ENCODE measurements around the gene PRKAB1.

PRKAB1 gene

GRCh38 chr12:119683816-119684215 lies 15.9 kb downstream of the PRKAB1 start:
- Mint-ChIP-seq H3K27me3 (no peaks in the 10 kb centered on the region), H3K36me3 (ENCODE audit: low read depth) (peaks cover 35% of the 10 kb centered on the region), H3K4me1 (ENCODE audit: low read depth) (peaks cover 16% of the 10 kb centered on the region), H3K9me3 (no peaks in the 10 kb centered on the region), H3K27ac (no peak overlapping the region), H3K4me3 (no peak overlapping the region)
- intact Hi-C loops (cut with micrococcal nuclease), result no loop called here

- H3K36me3 Mint-ChIP-seq (ENCODE audit: low read depth), result peaks cover 25% of the 10 kb centered on the region
- no peaks in the 10 kb centered on the region for H3K27me3 Mint-ChIP-seq
- no peaks in the 10 kb centered on the region for H3K9me3 Mint-ChIP-seq
- intact Hi-C loops (cut with micrococcal nuclease), result no loop called here
- H3K27ac Mint-ChIP-seq, result no peak overlapping the region
- no peak overlapping the region for H3K4me3 Mint-ChIP-seq
- peaks cover 16% of the 10 kb centered on the region for H3K4me1 Mint-ChIP-seq (ENCODE audit: low read depth)
These were observed 16.9 kb downstream of the PRKAB1 start for GRCh38 chr12:119684711-119685369.

DNA sequence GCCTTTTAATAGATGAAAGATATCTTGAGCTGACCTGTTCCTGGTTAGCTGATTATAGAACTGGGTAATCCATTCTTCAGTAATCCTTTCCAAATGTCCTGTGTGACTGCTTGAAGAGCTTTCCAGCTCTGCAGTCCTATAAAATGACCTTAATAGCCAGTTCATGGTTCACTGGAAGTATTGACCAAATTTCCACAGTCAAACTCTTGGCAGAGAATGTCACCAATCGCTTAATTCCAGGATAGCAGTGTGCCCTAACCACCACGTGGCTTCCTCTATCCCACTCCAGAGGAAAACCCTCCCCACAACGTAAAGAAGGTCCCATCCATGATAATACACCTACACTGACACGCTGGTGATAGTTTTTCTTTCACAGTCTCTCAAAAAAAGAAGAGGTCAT lies 17.4 kb downstream of the PRKAB1 start:
- Mint-ChIP-seq H3K27me3 (no peaks in the 10 kb centered on the region), H3K4me1 (ENCODE audit: low read depth) (peaks cover 16% of the 10 kb centered on the region), H3K36me3 (ENCODE audit: low read depth) (peaks cover 24% of the 10 kb centered on the region), H3K9me3 (no peaks in the 10 kb centered on the region), H3K27ac (no peak overlapping the region), H3K4me3 (no peak overlapping the region)
- intact Hi-C loops (cut with micrococcal nuclease), result no loop called here

- Mint-ChIP-seq H3K27ac (no peak overlapping the region), H3K9me3 (no peaks in the 10 kb centered on the region)
- intact Hi-C loops (cut with micrococcal nuclease), result no loop called here
These were observed 18.4 kb downstream of the PRKAB1 start for GRCh38 chr12:119686355-119686754.

DNA sequence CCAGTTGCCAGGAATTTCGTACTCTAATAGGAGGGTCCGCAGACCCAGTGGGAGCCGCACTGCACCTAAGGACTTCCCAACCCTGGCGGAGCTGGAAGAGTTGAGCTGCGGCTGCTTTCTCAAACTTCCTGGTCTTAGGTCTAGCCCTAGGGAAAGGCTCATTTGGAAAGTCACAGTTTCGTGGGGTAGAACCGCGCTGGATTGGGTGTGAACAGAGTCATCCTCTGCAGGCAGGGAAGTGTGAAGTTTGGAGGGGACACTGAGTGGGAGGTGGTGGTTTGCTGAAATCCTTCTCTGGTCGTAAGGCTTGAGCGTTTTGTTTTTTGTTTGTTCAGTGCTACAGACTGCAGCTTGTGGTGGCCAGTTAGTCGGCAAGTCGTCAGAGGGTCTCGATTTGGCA lies 18.8 kb downstream of the PRKAB1 start:
- Mint-ChIP-seq H3K4me1 (ENCODE audit: low read depth) (peaks cover 13% of the 10 kb centered on the region), H3K27me3 (no peaks in the 10 kb centered on the region), H3K36me3 (ENCODE audit: low read depth) (peaks cover 12% of the 10 kb centered on the region), H3K9me3 (no peaks in the 10 kb centered on the region), H3K27ac (no peak overlapping the region), H3K4me3 (no peak overlapping the region)
- intact Hi-C loops (cut with micrococcal nuclease), result no loop called here

More at GRCh38 chr12:119686355-119686754, 18.4 kb downstream of the PRKAB1 start:
- Mint-ChIP-seq H3K4me1 (ENCODE audit: low read depth) (peaks cover 16% of the 10 kb centered on the region), H3K36me3 (ENCODE audit: low read depth) (peaks cover 17% of the 10 kb centered on the region), H3K27me3 (no peaks in the 10 kb centered on the region), H3K4me3 (no peak overlapping the region)

- H3K4me1 Mint-ChIP-seq (ENCODE audit: low read depth), result peaks cover 7% of the 10 kb centered on the region
- intact Hi-C loops (cut with micrococcal nuclease), result no loop called here
- no peak overlapping the region for H3K27ac Mint-ChIP-seq
- H3K9me3 Mint-ChIP-seq, result no peaks in the 10 kb centered on the region
- H3K36me3 Mint-ChIP-seq (ENCODE audit: low read depth), result peaks cover 7% of the 10 kb centered on the region
- H3K4me3 Mint-ChIP-seq, result no peak overlapping the region
- H3K27me3 Mint-ChIP-seq, result no peaks in the 10 kb centered on the region
These were observed 19.5 kb downstream of the PRKAB1 start for GRCh38 chr12:119687406-119687805.

GRCh38 chr12:119687879-119688278 lies 19.9 kb downstream of the PRKAB1 start:
- Mint-ChIP-seq H3K27me3 (no peaks in the 10 kb centered on the region), H3K27ac (no peak overlapping the region), H3K4me3 (no peak overlapping the region), H3K4me1 (ENCODE audit: low read depth) (peaks cover 4% of the 10 kb centered on the region), H3K9me3 (no peaks in the 10 kb centered on the region), H3K36me3 (ENCODE audit: low read depth) (peaks cover 7% of the 10 kb centered on the region)
- intact Hi-C loops (cut with micrococcal nuclease), result no loop called here

DNA sequence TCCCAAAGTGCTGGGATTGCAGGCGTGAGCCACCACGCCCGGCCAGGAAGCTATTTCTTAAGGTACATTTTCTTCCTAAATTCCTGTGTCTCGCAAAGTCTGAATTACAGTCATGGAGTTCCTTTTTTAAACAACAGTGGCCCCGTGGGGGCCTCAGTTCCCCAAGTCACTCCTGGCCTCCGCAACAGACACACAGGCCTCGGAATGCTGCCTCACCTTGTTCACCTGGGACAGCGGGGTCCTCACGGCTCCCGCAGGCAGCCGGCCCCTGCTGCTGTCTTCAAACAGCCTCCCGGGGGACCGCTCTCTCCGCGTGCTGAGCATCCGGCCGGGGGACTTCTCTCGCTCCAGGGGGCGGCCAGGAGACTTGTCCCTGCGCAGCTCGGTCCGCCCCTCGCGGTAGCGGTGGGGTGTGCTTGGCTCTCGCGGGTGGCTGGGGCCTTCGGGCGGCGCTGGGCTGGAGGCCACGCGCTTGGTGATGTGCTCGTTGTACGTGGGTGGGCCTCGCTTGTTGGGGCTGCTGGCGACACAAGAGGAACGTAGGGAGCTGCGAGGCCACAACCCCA lies 22.1 kb downstream of the PRKAB1 start:
- no peak overlapping the region for H3K27ac Mint-ChIP-seq
- intact Hi-C loops (cut with micrococcal nuclease), result no loop called here

GRCh38 chr12:119691202-119691810 lies 23.4 kb downstream of the PRKAB1 start:
- Mint-ChIP-seq H3K27ac (no peak overlapping the region), H3K36me3 (ENCODE audit: low read depth) (peaks cover 7% of the 10 kb centered on the region), H3K4me3 (no peak overlapping the region), H3K4me1 (ENCODE audit: low read depth) (no peaks in the 10 kb centered on the region), H3K27me3 (no peaks in the 10 kb centered on the region), H3K9me3 (no peaks in the 10 kb centered on the region)
- intact Hi-C loops (cut with micrococcal nuclease), result no loop called here

More for the DNA sequence above, 22.1 kb downstream of the PRKAB1 start:
- H3K27me3 Mint-ChIP-seq, result no peaks in the 10 kb centered on the region
- no peaks in the 10 kb centered on the region for H3K4me1 Mint-ChIP-seq (ENCODE audit: low read depth)
- H3K4me3 Mint-ChIP-seq, result no peak overlapping the region
- H3K9me3 Mint-ChIP-seq, result no peaks in the 10 kb centered on the region
- peaks cover 7% of the 10 kb centered on the region for H3K36me3 Mint-ChIP-seq (ENCODE audit: low read depth)

DNA sequence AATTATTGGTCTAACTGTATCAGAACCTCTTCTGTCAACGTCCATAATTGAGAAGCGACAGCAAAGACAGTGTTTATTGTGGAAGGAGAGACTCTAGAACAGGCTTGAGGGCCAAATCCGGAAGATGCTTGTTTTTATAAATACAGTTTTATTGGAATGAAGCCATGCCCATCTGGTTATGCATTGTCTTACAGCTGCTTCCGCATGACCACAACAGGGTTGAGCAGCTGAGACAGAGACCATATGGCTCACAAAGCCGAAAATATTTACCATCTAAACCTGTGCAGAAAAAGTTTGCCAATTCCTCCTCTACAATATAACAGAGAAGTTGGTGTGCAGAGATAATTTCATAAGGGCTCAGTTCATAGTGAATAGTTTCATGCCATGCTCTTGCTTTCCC lies 24.5 kb downstream of the PRKAB1 start:
- Mint-ChIP-seq H3K27ac (no peak overlapping the region), H3K4me1 (ENCODE audit: low read depth) (no peaks in the 10 kb centered on the region), H3K9me3 (no peaks in the 10 kb centered on the region), H3K27me3 (no peaks in the 10 kb centered on the region), H3K36me3 (ENCODE audit: low read depth) (peaks cover 7% of the 10 kb centered on the region), H3K4me3 (no peak overlapping the region)
- intact Hi-C loops (cut with micrococcal nuclease), result no loop called here

DNA sequence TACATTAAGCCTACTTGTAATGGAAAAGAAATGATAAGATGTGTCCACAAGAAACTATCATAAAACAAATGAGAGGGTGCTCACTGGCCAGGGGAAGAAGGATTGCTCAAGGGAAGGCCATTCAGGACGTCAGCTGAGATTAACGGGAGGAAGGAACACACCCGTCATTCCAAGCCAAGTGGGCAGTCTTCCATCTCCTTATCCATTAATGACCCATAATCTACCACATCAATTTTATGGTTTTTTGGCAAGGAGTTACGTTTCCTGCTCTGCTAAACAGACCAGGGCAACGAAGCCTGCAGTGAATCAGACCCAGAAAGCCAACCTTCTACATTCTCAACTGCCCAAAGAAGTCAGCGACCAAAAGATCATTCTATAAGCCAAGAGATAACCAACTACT lies 25.1 kb downstream of the PRKAB1 start:
- H3K36me3 Mint-ChIP-seq (ENCODE audit: low read depth), result peaks cover 7% of the 10 kb centered on the region
- no peaks in the 10 kb centered on the region for H3K9me3 Mint-ChIP-seq
- H3K4me3 Mint-ChIP-seq, result no peak overlapping the region
- H3K4me1 Mint-ChIP-seq (ENCODE audit: low read depth), result no peaks in the 10 kb centered on the region
- intact Hi-C loops (cut with micrococcal nuclease), result no loop called here
- no peaks in the 10 kb centered on the region for H3K27me3 Mint-ChIP-seq
- no peak overlapping the region for H3K27ac Mint-ChIP-seq

DNA sequence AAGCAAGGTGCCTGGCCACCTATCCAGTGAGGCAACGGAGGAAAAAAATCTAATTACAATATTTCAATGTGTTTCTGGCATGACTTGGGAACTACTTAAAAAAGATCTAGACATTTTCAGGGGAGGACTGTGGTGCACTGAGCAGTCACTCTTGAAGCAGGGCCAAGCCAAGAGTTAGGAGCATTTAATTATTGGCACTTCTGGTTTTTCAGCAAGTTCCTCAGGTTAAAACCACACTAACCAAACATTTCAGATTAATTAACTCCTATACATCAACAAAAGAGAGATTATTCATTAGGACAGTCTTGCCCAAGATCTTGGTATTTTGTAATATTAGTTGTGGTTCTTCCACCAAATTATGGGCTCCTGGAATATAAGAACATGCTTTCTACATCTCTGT lies 25.6 kb downstream of the PRKAB1 start:
- Mint-ChIP-seq H3K36me3 (ENCODE audit: low read depth) (peaks cover 7% of the 10 kb centered on the region), H3K9me3 (no peaks in the 10 kb centered on the region), H3K27ac (no peak overlapping the region), H3K27me3 (no peaks in the 10 kb centered on the region), H3K4me1 (ENCODE audit: low read depth) (no peaks in the 10 kb centered on the region), H3K4me3 (no peak overlapping the region)
- intact Hi-C loops (cut with micrococcal nuclease), result no loop called here

- H3K4me1 Mint-ChIP-seq (ENCODE audit: low read depth), result no peaks in the 10 kb centered on the region
- intact Hi-C loops (cut with micrococcal nuclease), result no loop called here
These were observed 26.2 kb downstream of the PRKAB1 start for GRCh38 chr12:119694111-119694510.

GRCh38 chr12:119695034-119695433 lies 27.1 kb downstream of the PRKAB1 start:
- intact Hi-C loops (cut with micrococcal nuclease), result loop anchor here (5.0 kb wide), 1 partner anchor 207 kb away; no protein-coding TSS in a partner anchor
- Mint-ChIP-seq H3K9me3 (no peaks in the 10 kb centered on the region), H3K27me3 (no peaks in the 10 kb centered on the region), H3K4me1 (ENCODE audit: low read depth) (no peaks in the 10 kb centered on the region), H3K4me3 (no peak overlapping the region), H3K27ac (no peak overlapping the region), H3K36me3 (ENCODE audit: low read depth) (peaks cover 6% of the 10 kb centered on the region)

More at GRCh38 chr12:119694111-119694510, 26.2 kb downstream of the PRKAB1 start:
- Mint-ChIP-seq H3K4me3 (no peak overlapping the region), H3K27me3 (no peaks in the 10 kb centered on the region), H3K36me3 (ENCODE audit: low read depth) (peaks cover 7% of the 10 kb centered on the region), H3K27ac (no peak overlapping the region), H3K9me3 (no peaks in the 10 kb centered on the region)

Data from dendritic cell treated with granulocyte-macrophage colony-stimulating factor and Interleukin-4, amounts not matched to agents 40 ng/mL and 50 ng/mL, for 4 days (primary cell).